IPS-11a (cell line): Measurements from ENCODE around the gene CDR2.
A peak's percentile ranks its signal among the peaks of the same experiment; 100 is the strongest.
"Not testable (repeated sequence)": the region's sequence is repeated elsewhere in the genome, so short reads cannot be mapped to it uniquely, and the experiment has no call there.

Experiments
- H3K4me3 ChIP-seq: one replicate; pipeline ENCODE4 v1.5.1; 2013; ENCODE audit warnings: low read depth, low read length, control low read depth

Gene CDR2

GRCh38 chr16:22379656-22380055, 5.2 kb upstream of the CDR2 start:
- H3K4me3 ChIP-seq: no peak overlapping the region

GRCh38 chr16:22375963-22376640, 1.7 kb upstream of the CDR2 start:
- no peak overlapping the region for H3K4me3 ChIP-seq

- peak overlapping the region; percentile 65 for H3K4me3 ChIP-seq
Observed at GRCh38 chr16:22375117-22375962, 921 bp upstream of the CDR2 start.

- peak overlapping the region; percentile 87 for H3K4me3 ChIP-seq
Observed at GRCh38 chr16:22373662-22374310, 633 bp downstream of the CDR2 start.

- H3K4me3 ChIP-seq: peak overlapping the region; percentile 87
Observed at GRCh38 chr16:22372882-22373661, 1.3 kb downstream of the CDR2 start.

DNA sequence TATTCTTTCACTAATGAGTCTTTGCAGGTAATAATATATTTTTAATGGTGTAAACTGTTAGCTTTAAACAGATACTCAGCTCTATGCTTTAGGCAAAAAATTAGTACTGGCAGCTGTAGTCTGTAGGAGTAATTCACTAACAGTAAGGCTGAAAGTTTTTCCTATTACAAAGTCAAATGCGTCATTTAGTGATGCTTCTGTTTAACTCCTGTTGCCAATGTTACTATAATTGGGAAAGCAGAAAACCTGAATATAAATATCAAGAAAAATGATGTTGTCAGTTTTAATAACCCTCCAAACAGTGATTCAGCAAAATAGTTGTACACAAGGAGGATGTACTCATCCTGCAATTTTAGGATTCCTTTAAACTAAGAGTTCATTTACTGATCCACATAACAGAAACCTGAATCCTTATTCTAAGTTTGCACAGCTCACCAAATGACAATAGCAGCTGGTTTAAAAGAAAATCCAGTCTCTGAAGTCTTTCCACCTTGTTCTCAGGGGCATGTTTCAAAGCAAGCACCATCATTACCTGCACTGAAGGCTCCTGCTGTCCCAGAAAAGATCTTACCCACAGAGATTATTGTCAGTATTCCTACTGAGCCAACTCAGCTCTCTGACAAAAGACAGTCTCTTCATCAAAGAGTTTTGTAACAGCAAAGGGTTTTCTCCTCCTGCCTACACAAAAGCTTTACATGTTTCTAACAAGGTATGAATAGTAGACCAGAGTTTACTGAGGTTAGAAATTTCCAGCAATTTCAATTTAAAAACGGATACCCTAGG, 4.2 kb downstream of the CDR2 start:
- H3K4me3 ChIP-seq: no peak overlapping the region

DNA sequence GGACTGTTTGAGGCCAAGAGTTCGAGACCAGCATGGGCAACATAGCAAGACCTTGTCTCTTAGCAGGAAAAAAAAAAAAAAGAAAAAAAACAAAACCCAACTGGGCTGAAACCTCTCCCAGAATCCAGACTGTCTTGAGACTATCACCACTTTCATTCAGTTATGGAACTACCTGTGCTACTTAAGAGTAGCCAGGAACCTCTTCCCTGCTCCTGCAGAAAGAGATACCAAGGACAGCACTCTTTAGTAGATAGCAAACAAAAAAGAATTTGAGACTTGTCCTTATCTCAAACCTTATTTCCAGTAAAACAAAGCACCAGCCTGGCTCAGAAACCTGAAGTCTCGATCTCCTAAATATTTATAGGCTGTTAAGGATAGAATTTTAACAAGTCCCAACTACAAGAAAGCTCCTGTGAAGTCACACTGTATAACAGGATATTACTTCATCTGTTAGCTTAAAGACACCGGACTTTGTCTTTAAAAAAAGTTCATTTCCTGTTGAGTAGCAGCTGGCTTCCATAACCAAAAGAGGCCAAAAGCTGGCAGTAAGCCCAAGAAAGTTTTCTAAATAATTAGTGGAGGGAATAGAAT, 5.1 kb downstream of the CDR2 start:
- H3K4me3 ChIP-seq: no peak overlapping the region

DNA sequence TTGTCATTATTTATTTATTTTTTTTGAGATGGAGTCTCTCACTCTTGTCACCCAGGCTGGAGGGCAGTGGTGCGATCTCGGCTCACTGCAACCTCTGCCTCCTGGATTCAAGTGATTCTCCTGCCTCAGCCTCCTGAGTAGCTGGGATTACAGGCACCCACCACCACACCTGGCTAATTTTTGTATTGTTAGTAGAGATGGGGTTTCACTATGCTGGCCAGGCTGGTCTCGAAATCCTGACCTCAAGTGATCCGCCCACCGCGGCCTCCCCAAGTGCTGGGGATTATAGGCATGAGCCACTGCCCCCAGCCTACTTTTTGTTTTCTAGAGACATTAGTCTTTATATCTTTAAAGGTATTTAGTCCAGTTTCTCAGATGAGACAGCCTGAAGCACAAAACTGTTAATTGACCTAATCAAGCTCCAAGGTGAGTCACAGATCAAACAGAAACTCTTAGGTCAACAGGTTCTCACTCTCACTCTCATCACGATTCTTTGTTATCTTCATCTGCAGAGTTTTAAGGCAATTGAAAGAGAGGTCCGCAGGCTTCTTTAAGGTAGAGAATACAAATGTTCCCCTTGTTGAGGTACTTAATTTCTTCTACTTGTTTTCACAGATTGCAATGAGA, 6.1 kb downstream of the CDR2 start:
- H3K4me3 ChIP-seq: not testable (repeated sequence)

GRCh38 chr16:22366889-22367288, 7.5 kb downstream of the CDR2 start:
- no peak overlapping the region for H3K4me3 ChIP-seq

GRCh38 chr16:22366371-22366770, 8.0 kb downstream of the CDR2 start:
- H3K4me3 ChIP-seq: no peak overlapping the region

DNA sequence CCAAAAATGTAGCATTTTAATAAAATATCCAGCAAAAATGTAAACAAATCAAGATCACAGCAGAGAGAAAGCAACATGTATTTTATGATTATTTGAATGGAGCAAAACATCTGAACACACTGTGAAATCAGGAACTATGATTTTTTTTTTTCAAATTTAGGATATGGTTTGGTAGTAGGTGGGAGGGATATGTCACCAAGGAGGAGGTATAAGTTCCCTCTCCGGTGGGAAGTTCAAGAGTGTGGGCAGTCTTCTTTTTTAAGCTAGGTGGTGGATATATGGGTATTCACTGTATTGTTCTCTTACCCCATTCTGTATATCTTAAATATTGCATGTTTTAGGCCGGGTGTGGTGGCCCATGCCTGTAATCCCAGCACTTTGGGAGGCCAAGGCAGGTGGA, 10.2 kb downstream of the CDR2 start:
- no peak overlapping the region for H3K4me3 ChIP-seq

DNA sequence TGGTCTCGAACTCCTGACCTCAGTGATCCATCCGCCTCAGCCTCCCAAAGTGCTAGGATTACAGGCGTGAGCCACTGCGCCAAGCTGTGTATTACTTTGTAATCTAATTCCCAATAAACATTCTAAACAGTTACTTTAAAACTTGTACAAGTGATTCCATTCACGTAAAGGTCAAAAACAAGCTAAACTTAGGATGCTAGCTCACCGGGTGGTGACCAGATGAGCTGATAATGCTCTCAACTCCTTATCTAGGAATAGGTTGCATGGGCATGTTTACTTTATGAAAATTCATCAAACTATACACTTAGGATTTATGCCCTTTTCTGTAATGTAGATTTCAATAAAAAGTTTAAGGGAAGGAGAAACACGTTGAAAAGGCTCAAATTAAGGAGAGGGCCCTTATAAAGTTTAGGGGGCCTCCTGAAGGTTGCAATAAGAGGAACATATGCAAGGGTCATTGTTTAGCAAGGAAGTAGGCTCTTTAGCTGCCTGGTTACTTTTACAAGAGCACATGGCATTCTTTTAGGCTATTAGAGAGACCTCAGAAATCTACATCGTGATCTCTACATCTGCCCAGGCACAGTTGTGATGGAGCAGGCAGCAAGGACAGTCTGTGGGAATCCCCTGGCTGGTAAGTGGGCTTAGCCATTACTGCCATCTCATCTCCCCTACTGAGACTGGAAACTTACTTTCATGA, 13.3 kb downstream of the CDR2 start:
- no peak overlapping the region for H3K4me3 ChIP-seq

GRCh38 chr16:22359679-22360078, 14.7 kb downstream of the CDR2 start:
- H3K4me3 ChIP-seq: no peak overlapping the region

- H3K4me3 ChIP-seq: no peak overlapping the region
Observed at GRCh38 chr16:22358000-22358399, 16.4 kb downstream of the CDR2 start.

DNA sequence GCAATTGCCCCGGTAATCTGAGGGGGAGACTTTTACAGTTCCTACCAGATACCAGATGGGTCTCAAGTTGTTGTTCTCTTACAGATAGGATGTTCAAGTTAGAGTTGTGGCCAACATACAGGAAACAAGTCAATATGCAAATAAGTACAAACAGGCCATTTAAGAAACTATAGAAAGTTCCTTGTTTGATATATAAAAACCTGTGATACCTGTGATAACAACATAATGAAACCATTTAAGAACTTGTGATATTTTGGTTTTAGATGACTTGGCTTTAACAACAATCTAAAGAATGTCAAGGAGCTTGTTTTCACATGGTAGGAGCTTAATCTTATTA, 16.8 kb downstream of the CDR2 start:
- H3K4me3 ChIP-seq: no peak overlapping the region

DNA sequence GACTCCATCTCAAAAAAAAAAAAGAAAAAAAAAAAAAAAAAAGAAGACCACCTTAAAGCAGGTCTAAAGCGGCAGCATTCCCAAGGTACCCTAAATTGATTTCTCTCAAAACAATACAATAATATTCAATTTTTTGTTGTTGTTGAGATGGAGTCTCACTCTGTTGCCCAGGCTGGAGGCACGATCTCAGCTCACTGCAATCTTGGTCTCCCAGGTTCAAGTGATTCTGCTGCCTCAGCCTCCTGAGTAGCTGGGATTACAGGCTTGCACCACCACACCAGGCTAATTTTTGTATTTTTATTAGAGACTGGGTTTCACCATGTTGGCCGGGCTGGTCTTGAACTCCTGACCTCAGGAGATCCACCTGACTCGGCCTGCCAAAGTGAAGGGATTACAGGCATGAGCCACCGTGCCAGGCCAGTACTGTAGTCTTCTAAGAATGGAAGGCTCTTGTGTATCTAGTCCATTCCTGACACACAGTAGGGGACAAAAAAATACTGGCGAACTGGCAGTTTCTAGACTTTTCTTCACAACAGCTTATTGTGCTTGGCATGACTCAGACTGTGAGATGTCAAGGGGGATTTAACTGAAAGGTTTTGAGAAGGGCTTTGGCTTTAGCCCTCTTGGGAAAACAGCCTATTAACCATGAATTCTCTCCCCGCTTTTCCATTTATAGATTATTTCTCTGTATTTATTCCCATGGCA, 17.3 kb downstream of the CDR2 start:
- no peak overlapping the region for H3K4me3 ChIP-seq

DNA sequence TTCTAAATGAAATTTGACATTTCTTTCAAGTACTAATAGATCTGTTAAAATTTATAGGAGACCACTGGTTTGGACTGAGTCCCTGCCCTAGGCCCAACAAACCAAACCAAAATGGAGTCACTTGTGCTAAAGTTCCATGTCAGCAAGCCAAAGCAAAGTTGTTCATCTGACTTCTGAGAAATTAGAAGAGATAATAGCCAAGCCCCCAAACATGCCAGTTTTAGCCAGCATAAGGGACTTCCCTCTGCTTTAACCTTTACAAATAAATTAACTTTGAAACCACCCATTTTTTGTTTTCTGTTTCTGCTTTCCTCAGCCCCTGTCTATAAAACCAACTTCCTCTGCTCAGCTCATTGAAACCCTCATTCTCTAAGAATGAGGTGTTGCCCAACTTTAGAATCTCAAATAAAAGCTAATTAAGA, 18.9 kb downstream of the CDR2 start:
- no peak overlapping the region for H3K4me3 ChIP-seq

DNA sequence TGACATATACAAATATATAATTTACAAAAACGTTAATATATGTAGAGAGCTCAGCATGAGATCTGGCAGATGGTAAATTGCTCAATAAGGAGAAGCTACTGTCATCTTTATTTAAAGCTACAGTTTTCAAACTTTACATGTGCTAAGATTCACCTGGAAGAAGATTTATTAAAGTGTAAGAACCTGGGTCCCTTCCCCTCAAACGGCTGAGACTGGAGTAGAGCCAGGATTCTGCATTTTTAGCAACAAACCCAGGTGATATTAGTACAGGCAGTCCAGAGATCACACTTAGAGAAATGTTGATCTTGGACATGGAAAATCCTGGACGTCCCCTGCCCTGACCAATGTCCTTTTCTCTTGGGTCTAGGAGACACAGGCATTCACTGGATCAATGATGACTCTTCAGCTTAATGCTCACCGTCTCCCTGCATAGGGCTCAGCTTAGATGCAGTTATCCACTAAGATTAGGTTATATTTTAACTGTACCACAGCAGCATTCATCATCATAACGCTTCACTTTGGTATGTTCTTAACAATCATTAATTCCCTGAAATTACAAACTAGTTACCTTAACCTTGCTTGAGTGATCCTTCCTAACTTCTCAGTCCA, 20.4 kb downstream of the CDR2 start:
- no peak overlapping the region for H3K4me3 ChIP-seq
